Esophagus muscularis mucosa (tissue), 4 donors: Measurements from ENCODE around the gene MRPS15.

ENCODE experiments used
- EP300 ChIP-seq: sonication (generic); formaldehyde crosslinking; IDR thresholded peaks from one replicate; pipeline ENCODE4 v1.6.1; 2017; ENCODE audit warnings: antibody characterized with exemption
- POLR2A ChIP-seq: fragments of 450-650 bp; IDR thresholded peaks from one replicate; pipeline ENCODE4 v1.6.1; 2017; ENCODE audit warnings: antibody characterized with exemption, moderate library complexity, mild to moderate bottlenecking, low read depth
- POLR2AphosphoS5 ChIP-seq, 2 donors: sonication (generic); formaldehyde crosslinking; IDR thresholded peaks; one replicate each; pipeline ENCODE4 v1.6.1; 2017; ENCODE audit warnings: antibody characterized with exemption in 2 of 2
- TF ChIP-seq, protein P1 (sequence below), 3 experiments: fragments of 200-600 bp in 2 of 3; fragments of 450-650 bp in 1 of 3; sonication (generic) in 2 of 3; IDR thresholded peaks; one replicate each; pipeline ENCODE4 v1.5.1; 2017 to 2019; ENCODE audit warnings: antibody characterized with exemption in 3 of 3, mild to moderate bottlenecking in 2 of 3, moderate library complexity in 1 of 3

DNA sequence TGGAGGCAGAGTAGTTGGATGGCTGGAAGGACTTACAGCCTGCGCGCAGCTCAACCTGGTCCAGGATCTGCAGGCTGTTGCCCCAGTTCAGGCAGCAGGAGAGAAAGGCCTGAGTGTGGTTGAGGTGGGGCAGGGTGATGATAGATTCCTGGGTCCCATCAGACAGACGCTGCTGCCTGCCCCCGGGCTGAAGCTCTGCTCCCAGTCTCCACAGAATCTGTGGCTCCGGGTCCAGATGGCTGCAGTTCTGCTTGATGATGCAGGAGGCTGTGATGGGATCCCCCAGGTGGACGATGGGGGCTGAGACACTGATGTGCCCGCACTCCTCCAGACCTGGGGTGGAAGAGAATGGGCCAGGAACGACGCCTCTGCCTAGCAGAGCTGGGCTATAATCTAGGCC lies 11.2 kb upstream of the MRPS15 start:
- TF ChIP-seq POLR2A (no peak), POLR2AphosphoS5 (IDR thresholded peaks at IDR 0.05) (no peak), EP300 (no peak)
- TF ChIP-seq, protein P1, sequence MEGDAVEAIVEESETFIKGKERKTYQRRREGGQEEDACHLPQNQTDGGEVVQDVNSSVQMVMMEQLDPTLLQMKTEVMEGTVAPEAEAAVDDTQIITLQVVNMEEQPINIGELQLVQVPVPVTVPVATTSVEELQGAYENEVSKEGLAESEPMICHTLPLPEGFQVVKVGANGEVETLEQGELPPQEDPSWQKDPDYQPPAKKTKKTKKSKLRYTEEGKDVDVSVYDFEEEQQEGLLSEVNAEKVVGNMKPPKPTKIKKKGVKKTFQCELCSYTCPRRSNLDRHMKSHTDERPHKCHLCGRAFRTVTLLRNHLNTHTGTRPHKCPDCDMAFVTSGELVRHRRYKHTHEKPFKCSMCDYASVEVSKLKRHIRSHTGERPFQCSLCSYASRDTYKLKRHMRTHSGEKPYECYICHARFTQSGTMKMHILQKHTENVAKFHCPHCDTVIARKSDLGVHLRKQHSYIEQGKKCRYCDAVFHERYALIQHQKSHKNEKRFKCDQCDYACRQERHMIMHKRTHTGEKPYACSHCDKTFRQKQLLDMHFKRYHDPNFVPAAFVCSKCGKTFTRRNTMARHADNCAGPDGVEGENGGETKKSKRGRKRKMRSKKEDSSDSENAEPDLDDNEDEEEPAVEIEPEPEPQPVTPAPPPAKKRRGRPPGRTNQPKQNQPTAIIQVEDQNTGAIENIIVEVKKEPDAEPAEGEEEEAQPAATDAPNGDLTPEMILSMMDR (IDR thresholded peaks at IDR 0.05), result no peak
